K562 (cell line): Measurements from ENCODE around the gene ERAS. TPM values are rescaled to one million over a fixed set of nuclear protein-coding genes. Genes with fewer than 3 reads are reported as not detected.

Experiments used
- MCM2 ChIP-seq: fragments of 450-650 bp; IDR thresholded peaks from 2 replicates; pipeline ENCODE4 v1.6.1; 2017; ENCODE audit warnings: low read depth, mild to moderate bottlenecking
- NFE2 ChIP-seq: IDR thresholded peaks from 2 replicates; pipeline ENCODE4 v1.6.1; 2014; ENCODE audit warnings: antibody characterized with exemption, low read depth
- REST ChIP-seq, 2 experiments: fragments of 450-650 bp; formaldehyde crosslinking in 1 of 2; IDR thresholded peaks; 2 replicates each; pipeline versions ENCODE4 v1.4.0 to v1.6.1; 2014 to 2020; ENCODE audit warnings: mild to moderate bottlenecking in 2 of 2, borderline replicate concordance in 1 of 2, low read depth in 1 of 2
- SMAD1 ChIP-seq: fragments of 150-350 bp; IDR thresholded peaks from 2 replicates; pipeline ENCODE4 v1.6.1; 2014; ENCODE audit warnings: low read length, low read depth; ENCODE audit not compliant: partially characterized antibody
- SNRNP70 ChIP-seq: fragments of 200-400 bp; formaldehyde crosslinking; optimal IDR thresholded peaks from 2 replicates; pipeline ENCODE3; 2017; ENCODE audit warnings: low read depth, low read length
- ZNF12 ChIP-seq: sonication (generic); formaldehyde crosslinking; IDR thresholded peaks from 2 replicates; pipeline ENCODE4 v1.4.0; 2020; ENCODE audit warnings: mild to moderate bottlenecking, missing genetic modification reagents
- ZNF3 ChIP-seq: fragments of 250-450 bp; sonication (Bioruptor Pico); IDR thresholded peaks from 2 replicates; pipeline ENCODE4 v1.5.0; 2021; ENCODE audit warnings: mild to moderate bottlenecking, moderate library complexity
- ZNF699 ChIP-seq: fragments of 250-450 bp; sonication (Bioruptor Pico); IDR thresholded peaks from 2 replicates; pipeline ENCODE4 v1.8.0; 2021; ENCODE audit warnings: mild to moderate bottlenecking, moderate library complexity; ENCODE audit not compliant: insufficient replicate concordance
- polyA plus RNA-seq, 8 experiments: library from polyadenylated mRNA; depleted of rRNA in 4 of 8; stranded (reverse) in 5 of 8; unstranded in 3 of 8; fragments of >200 nt; fragmentation: Nextera tagmentation in 2 of 8; fragmentation: Illumina TruSeq in 1 of 8; extraction: Ambion mirVana in 2 of 8; extraction: Trizol in 1 of 8; gene quantifications; 2 replicates each; pipeline versions ENCODE4 v1.2.1 to v1.2.3, GENCODE V29; 2011 to 2014; ENCODE audit warnings: inconsistent platforms in 1 of 8, missing spikeins in 1 of 8
- total RNA-seq, 7 experiments: library from RNA; depleted of rRNA in 6 of 7; stranded (reverse); fragments of >200 nt in 6 of 7; fragmentation: Illumina TruSeq in 2 of 7; extraction: Trizol in 2 of 7; gene quantifications; 2 replicates each; pipeline versions ENCODE4 v1.2.1 to v1.2.3, GENCODE V29; 2011 to 2021; ENCODE audit warnings: low replicate concordance in 1 of 7

ERAS gene
- total and polyA plus RNA-seq, 9 of the 15 experiments (the other 6 are each of a cell fraction or from before 2014, with no cell fraction given), result 0.07 to 0.12 TPM; not detected in 7

DNA sequence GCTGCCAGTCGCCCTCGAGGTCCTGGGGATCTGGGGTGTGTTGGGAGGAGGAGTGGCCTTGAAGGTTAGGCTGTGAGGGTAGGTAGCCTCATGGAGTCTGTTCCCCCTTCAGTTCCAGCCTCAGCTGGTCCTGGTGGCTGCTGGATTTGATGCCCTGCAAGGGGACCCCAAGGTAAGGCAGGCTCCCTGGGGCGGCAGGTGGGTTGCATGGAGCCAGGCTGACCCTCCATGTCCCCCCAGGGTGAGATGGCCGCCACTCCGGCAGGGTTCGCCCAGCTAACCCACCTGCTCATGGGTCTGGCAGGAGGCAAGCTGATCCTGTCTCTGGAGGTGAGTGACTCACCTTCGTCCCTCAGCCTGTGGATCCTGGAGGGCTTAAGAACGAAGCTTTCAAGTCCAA lies 11.6 kb upstream of the ERAS start (continued):
- TF ChIP-seq REST (IDR thresholded peaks at IDR 0.05; ENCODE audit: borderline replicate concordance) (no peak), REST (CRISPR knock-in tag; IDR thresholded peaks at IDR 0.05; ENCODE audit: low read depth) (no peak), MCM2 (no peak), ZNF699 (CRISPR knock-in tag) (no peak), ZNF3 (CRISPR knock-in tag) (no peak), SMAD1 (no peak), NFE2 (no peak), SNRNP70 (no peak), ZNF12 (CRISPR knock-in tag) (no peak)
